ENCODE data around the gene ATXN7L2. TPM values are rescaled to one million over a fixed set of nuclear protein-coding genes. Genes with fewer than 3 reads are reported as not detected.

Gene ATXN7L2
- total and polyA plus RNA-seq, 3 experiments from 2014 or later: 8.7 to 15.3 (median 14.6) TPM

Other genes with a start within 250 kb of the ATXN7L2 start
- 1 to 10 TPM; 2.7 to 2.8 TPM for gene CELSR2, start 234.4 kb upstream of the ATXN7L2 start, total RNA-seq
- 0.77 TPM for gene CELSR2, start 234.4 kb upstream of the ATXN7L2 start, polyA plus RNA-seq
- gene PSRC1, start 200.8 kb upstream of the ATXN7L2 start, total RNA-seq: 1 to 10 TPM; 5.4 to 5.8 TPM
- 0.59 TPM for gene PSRC1, start 200.8 kb upstream of the ATXN7L2 start, polyA plus RNA-seq
- not detected for gene MYBPHL, start 176.9 kb upstream of the ATXN7L2 start, total RNA-seq
- not detected for gene MYBPHL, start 176.9 kb upstream of the ATXN7L2 start, polyA plus RNA-seq
- 1 to 10 TPM; 3.0 to 3.9 TPM for gene SORT1, start 86.0 kb upstream of the ATXN7L2 start, total RNA-seq
- gene SORT1, start 86.0 kb upstream of the ATXN7L2 start, polyA plus RNA-seq: 0.16 TPM
- 100 to 1,000 TPM; 207 to 238 TPM for gene PSMA5, start 57.5 kb upstream of the ATXN7L2 start, total RNA-seq
- 120 TPM for gene PSMA5, start 57.5 kb upstream of the ATXN7L2 start, polyA plus RNA-seq
- under 1 TPM in 1 of 2 experiments, not detected in 1; 0.07 TPM for gene SYPL2, start 17.4 kb upstream of the ATXN7L2 start, total RNA-seq
- 0.07 TPM for gene SYPL2, start 17.4 kb upstream of the ATXN7L2 start, polyA plus RNA-seq
- gene CYB561D1, start 10.2 kb downstream of the ATXN7L2 start, total RNA-seq: 10 to 100 TPM in 1 of 2 experiments, 1 to 10 TPM in 1; 9.9 to 10.6 TPM
- gene CYB561D1, start 10.2 kb downstream of the ATXN7L2 start, polyA plus RNA-seq: 15.4 TPM
- 1 to 10 TPM; 4.0 to 4.9 TPM for gene AMIGO1, start 25.8 kb downstream of the ATXN7L2 start, total RNA-seq
- gene AMIGO1, start 25.8 kb downstream of the ATXN7L2 start, polyA plus RNA-seq: 20.2 TPM
- under 1 TPM in 1 of 2 experiments, not detected in 1; 0.39 TPM for gene GPR61, start 56.0 kb downstream of the ATXN7L2 start, total RNA-seq
- gene GPR61, start 56.0 kb downstream of the ATXN7L2 start, polyA plus RNA-seq: not detected
- gene GNAI3, start 64.7 kb downstream of the ATXN7L2 start, total RNA-seq: 1 to 10 TPM; 9.8 to 9.9 TPM
- 8.6 TPM for gene GNAI3, start 64.7 kb downstream of the ATXN7L2 start, polyA plus RNA-seq
- gene GNAT2, start 135.7 kb downstream of the ATXN7L2 start, total RNA-seq: 1 to 10 TPM in 1 of 2 experiments, under 1 TPM in 1; 0.53 to 1.5 TPM
- gene GNAT2, start 135.7 kb downstream of the ATXN7L2 start, polyA plus RNA-seq: not detected
- gene AMPD2, start 135.9 kb downstream of the ATXN7L2 start, total RNA-seq: 10 to 100 TPM; 69.1 to 91.1 TPM
- gene AMPD2, start 135.9 kb downstream of the ATXN7L2 start, polyA plus RNA-seq: 36.0 TPM
- 1 to 10 TPM; 1.6 to 2.7 TPM for gene GSTM4, start 172.2 kb downstream of the ATXN7L2 start, total RNA-seq
- gene GSTM4, start 172.2 kb downstream of the ATXN7L2 start, polyA plus RNA-seq: 4.4 TPM
- gene GSTM2, start 184.2 kb downstream of the ATXN7L2 start, total RNA-seq: 1 to 10 TPM; 2.7 to 3.1 TPM
- gene GSTM2, start 184.2 kb downstream of the ATXN7L2 start, polyA plus RNA-seq: 2.6 TPM
- gene GSTM1, start 203.9 kb downstream of the ATXN7L2 start, total RNA-seq: not detected
- not detected for gene GSTM1, start 203.9 kb downstream of the ATXN7L2 start, polyA plus RNA-seq
- not detected for gene GSTM5, start 228.3 kb downstream of the ATXN7L2 start, total RNA-seq
- gene GSTM5, start 228.3 kb downstream of the ATXN7L2 start, polyA plus RNA-seq: not detected